CD4-positive, alpha-beta T cell treated with Interleukin-12 subunit alpha and Interleukin-12 subunit beta, for 1 hour (primary cell): ENCODE results near the gene CXADR.
A peak's percentile ranks its signal among the peaks of the same experiment; 100 is the strongest.

Experiments
- DNase-seq: peaks from one replicate; pipeline ENCODE4 v3.0.0-alpha.2; 2020

The CXADR gene

DNA sequence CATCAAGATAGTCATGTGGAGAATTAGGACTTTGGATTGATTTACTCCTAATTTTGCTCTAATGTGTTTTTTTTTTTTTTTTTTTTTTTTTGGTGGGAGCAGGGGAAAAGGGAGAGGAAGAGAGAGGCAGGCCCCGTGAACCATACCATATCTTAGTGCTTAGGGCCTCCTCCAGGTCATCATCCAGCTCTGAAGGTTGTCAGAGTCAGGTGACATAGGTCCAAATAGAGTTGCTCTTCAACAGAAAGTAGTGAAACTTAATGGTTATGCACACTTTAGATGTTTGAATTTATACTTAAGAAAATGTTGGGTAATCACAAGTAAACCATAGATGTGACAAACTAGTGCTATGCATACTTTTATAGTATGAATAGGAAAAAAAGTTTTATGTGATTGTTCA, 32.2 kb downstream of the CXADR start:
- DNase-seq: no peak

DNA sequence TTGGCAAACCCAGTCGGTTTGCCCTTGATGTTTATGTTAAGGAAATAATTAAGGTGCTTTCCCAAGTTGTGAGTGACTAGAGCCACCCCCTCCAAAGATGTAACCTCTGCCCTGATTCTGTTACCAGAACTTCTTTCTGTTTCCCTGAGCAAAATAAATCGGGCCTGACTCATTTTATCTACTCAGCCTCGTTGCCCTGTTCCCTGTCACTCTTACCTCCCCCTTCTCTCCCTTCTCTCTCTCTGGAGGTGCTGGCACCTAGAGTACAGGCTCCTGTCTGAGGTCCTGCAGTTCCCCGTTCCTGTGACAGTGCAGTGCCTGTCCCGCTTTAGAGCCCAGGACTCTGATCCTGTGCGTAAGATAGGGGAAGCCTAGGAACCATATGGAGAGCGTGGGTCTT, 35.4 kb downstream of the CXADR start:
- DNase-seq: no peak

DNA sequence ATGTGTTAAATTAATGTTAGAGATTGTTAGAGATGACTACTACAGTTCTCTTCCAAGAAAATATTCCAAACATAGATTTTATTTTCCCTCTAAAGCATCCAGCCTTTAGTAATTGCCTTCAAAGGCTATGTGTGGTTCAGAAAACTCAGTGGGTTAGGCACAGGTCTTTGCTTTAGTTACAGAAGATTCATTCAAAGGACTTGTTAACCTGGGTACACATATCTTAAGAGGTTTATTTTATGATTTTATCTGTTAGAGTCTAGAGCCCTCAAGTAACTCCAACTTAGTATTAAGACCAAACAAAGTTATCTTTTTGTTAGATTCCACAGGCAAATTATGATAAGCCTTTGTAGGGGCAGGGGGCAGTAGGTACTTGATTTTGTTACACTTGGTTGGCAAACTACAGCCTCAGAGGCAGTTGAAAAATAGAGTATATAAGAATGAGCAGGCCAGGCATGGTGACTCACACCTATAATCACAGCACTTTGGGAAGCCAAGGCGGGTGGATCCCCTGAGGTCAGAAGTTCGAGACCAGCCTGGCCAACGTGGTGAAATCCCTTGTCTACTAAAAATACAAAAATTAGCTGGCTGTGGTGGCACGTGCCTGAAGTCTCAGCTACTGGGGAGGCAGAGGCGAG, 37.9 kb downstream of the CXADR start:
- no peak for DNase-seq

DNA sequence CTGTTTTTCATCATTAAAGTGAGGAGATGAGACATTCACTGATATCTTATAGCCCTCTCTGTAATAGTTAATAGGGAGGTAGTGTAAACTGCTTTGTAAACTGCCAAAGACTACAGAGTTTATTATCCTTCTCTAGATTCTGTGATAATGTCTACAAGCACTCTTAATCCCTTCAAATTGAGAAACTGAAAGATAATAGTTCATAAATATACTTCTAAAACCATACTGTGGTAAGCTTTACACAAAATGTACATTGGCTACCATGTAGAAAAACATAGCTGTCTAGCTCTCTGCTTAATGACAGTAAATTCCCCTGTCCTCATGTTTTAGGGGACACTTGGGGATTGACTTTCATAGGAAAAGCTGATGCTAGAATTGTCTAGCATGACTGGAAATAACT, 39.6 kb downstream of the CXADR start:
- no peak for DNase-seq

DNA sequence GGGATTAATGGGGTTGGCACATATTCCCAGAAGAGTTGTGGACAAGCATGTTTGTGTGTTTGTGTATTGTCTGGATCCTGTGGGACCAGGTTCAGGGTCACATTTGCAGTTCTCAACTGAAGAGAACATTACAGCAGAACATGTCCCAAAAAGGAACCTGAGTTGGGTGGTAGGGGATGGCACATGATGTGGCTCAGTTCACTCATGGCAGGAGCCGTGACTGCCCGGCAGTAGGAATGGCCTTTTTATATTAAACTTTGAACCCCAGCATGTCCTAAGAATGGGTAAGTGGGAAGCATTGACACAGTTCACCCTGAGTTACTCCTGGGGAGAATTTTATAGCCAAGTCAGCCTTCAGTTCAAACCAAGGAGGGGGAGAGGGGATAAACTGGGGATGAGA, 41.3 kb downstream of the CXADR start:
- no peak for DNase-seq

DNA sequence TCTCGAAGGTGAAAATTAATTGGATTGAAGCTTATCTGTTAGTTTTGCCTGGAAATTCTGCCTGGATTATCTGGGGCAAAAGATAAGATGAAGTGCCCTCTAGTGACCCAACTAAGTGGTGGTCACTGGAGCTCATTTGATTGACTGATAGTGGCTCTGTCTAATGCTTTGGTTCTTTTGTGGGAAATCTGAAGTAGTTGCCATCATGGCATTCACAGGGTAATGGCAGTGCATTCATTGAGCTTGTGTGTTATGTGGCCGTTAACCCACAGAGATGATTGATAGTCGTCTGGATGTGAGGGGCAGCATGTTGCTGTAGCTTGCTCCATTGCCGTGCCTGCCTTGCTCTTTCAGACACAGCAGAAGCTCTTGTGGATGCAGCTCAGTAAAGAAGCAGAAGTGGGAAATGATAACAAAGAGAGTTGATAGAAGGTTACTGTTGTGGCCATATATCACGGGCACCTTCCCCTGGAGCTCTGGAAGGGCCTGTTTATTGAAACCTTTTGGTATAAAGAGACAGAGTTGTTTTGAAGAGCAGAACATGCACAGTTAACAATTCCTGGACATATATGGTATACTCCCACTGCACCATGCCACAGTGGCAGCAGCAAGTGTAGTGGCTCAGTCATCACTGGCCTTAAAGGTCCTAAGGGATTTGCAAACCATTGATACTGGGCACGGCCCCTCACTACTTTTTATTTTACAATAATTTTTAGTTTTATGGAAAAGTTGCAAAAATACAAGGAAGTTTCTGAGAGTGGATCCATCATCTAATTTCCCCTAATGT, 42.0 kb downstream of the CXADR start:
- DNase-seq: peak; percentile 1

DNA sequence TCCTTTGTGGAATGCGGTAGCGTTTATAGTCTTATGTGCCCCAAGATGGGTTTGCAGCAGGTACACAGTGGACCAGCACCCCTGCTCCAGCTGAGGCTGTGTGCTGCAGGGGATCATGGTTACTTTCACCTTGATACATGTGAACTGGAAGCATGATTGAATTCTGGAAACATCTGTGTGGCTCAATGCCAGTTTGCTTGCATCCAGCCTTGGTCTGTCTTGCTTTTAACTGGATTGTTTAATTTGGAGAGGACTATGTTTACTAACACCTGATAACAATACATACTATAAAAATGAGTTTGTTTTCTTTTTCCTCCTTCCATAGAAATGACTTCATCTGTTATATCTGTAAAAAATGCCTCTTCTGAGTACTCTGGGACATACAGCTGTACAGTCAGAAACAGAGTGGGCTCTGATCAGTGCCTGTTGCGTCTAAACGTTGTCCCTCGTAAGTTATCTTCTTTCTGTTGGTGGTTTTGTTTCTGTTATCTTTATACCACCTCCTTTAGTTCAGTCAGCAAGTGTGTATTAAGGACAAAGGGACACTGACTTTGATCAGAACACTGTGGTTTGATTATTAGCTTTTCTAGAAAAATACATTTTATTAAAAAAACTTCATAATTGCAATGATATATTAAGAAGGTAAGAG, 47.7 kb downstream of the CXADR start:
- no peak for DNase-seq

DNA sequence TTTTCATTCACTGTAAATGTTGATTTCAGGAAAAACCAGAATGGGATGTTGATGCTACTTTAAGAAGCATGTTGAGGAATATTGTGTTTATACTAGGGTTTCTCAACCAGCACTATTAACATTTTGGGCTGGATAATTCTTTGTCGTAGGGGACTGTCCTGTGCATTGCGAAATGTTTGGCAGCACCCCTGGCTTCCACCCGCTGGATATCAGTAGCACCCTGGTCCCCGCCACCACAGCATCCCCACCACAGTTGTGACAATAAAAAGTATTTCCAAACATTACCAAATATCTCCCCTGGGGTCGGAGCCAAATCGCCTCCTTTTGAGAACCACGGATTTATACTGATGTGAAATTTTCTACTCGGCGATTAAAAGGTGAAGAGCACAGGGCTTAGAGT, 57.9 kb downstream of the CXADR start:
- no peak for DNase-seq

DNA sequence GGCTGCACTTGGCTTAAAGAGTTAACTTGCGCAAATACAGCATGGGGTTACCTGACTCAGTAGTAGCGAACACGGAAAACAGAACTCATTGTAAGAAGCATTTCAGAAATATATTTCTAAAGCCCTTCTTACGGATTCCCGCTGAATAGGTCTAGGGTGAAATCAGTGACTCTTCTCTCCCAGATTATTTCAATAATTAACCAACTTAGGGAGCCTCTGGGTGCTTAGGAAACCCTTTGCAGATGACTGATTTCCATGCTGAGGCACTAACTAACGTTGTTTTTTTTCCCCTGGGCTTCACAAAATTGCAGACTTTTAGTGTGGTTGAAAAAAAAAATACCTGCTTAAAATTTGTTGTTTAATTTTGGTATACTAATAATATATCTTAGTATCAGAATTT, 59.6 kb downstream of the CXADR start:
- DNase-seq: no peak

DNA sequence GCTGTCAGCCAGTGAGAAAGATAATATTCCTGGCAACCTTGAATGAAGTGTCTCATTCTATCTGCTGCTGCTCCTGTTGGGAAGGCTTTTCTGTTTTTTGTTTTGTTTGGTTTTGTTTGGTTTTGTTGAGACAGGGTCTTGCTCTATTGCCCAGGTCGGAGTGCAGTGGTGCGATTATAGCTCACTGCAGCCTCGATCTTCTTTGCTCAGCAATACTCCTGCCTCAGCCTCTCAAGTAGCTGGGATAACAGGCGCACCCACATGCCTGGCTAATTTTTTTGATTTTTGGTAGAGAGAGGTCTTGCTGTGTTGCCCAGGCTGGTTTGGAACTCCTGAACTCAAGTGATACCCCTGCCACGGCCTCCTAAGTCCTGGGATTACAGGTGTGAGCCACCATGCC, 62.2 kb downstream of the CXADR start:
- DNase-seq: no peak

DNA sequence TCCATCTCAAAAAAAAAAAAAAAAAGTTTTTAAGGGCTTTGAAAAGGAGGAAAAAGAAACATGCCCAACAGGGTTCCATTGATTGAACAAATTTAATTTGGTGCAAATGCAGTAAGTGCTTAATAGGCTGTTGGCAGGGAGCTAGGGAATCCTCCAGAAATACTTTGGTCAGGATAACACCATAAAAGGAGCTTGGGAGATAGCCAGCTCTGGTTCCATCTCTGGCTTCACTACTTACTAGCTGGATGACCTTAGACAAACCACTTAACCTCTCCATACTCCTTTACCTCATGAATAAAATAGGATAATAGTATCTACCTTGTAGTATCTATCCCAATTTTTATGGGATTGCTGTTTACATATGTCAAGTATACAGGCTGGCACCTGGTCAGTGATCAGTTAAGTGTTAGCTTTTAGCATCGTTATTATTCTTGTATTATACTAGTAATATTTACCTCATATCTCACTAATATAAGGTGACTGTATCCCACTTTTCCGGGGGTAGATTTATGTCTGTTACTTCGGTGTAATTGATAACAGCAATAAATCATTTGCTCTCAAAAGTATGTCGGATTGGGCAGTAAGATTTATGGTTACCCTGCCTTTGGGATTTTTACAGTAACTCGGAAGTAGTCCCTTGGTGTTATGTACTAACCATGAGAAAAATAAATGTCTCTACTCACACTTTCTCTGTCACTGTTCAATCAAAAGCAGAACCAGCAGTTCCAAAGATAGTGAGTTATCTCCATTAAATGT, 63.4 kb downstream of the CXADR start:
- no peak for DNase-seq

DNA sequence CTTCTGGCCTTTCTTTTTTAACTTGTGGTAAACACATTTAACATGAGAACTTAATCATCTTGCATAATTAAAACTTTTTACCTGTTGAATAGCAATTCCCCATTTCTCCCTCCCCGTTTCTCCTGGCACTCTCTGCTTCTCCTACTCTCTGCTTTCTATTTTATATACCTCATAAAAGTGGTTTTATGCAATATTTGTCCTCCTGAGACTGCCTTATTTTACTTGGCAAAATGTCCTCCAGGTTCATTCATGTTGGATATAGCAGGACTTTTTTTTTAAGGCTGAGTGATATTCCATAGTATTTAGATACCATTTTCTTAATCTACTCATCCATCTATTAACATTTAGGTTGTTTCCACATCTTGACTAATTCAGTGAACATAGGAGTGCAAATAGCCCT, 64.9 kb downstream of the CXADR start:
- DNase-seq: no peak

DNA sequence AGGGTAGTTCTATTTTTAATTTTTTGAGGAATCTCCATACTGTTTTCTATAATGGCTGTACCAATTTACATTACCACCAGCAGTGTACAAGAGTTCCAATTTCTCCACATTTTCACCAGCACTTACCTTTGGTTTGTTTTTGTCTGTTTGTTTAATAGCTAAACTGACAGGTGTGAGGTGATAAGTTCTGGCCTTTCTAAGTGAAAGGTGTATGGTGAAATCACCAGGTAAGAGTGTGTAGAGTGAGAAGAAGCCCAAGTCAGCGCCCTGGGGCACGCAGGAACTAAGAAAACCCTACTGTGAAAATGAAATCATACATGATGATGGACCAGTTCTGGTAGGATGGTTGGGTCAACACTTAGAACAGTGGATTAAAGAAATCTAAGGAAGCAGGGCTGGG, 65.3 kb downstream of the CXADR start:
- no peak for DNase-seq

DNA sequence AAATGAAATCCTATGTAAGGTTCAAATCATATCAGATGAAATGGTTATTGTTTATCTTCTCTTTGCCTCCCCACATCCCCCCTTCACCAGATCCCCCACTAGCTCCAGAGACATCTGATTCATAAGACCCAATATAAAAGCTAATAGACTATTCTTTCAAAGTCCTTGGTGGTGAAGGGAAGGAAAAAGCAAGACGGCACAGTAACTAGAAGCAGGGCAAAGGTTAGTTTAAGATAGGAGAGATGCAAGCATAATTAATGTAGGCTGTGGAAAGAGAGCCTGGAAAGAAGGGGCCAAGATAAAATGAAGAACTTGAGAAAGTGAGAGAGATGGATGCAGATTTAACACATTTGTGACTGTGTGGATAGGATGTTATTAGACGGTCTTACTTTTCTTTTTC, 66.0 kb downstream of the CXADR start:
- DNase-seq: no peak

DNA sequence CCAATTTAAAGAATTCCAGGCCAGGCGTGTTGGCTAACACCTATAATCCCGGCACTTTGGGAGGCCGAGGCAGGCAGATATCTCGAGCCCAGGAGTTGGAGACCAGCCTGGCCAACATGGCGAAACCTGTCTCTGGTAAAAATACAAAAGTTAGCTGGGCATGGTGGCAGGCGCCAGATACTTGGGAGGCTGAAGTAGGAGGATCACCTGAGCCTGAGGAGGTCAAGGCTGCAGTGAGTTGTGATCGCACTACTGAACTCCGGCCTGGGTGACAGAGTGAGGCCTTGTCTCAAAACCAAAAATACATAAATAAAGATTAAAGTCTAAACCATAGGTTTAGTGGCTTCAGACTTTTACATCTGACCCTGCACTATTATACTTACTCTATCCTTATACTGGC, 67.5 kb downstream of the CXADR start:
- DNase-seq: no peak

DNA sequence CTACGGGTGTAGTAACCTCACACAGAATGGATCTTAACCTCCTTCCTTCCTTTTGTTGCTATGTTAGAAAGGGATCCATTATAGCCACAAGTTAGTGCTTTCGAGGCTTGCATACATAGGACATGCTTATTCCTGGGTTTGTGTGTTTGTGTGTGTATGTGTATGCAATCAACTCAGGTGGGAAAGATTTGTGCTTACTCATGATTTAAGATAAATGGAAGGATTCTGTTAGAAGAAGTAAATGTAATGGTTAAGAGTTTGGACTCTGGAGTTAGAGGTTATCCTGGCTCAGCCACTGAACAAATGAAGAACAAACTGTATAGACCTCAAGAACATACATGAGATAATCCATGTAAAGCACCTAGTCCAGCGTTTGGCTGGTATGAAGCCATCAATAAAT, 71.1 kb downstream of the CXADR start:
- DNase-seq: no peak

DNA sequence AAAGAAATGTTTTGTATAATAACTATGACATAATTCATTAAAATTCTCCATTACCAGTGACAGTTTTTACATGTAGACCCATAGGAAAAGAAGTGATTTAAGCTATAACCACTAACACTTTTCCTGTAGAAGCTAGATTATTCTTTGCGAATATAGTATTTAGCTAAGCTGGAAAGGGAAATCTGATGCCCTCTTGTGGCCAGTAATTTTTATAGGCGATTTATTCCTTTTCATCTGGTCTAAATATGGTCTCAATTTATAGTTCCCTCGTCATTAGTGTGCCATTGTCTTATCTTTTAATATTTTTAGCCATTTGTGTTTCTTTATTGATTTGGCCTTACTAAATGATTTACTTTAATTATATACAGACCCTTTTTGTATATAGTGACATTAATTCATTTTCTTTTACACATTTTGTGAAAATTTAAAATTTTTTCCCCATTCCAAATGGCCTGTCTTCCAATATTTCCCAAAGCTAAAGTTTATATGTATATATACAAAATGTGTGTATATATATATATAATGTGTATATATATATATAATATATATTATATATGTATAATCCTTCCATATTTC, 73.1 kb downstream of the CXADR start:
- peak; percentile 58 for DNase-seq

DNA sequence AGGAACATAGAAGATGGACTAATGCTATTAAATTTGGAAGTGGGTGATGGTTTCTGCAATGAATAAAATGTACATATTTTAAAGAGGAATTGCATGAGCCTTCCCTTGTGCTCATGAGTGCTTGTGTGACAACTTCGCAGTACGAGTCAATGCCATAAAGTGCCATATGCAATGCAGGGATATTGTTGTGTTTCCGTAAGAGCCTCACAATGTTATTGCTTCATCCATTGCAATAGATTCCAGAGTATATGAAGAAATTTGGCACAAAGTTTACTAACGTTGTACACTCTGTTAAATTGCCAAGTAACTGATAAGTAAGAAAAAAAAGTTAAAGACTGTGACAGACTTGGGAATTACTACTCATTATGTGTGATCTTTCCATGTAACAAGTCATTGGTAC, 77.6 kb downstream of the CXADR start:
- DNase-seq: no peak

DNA sequence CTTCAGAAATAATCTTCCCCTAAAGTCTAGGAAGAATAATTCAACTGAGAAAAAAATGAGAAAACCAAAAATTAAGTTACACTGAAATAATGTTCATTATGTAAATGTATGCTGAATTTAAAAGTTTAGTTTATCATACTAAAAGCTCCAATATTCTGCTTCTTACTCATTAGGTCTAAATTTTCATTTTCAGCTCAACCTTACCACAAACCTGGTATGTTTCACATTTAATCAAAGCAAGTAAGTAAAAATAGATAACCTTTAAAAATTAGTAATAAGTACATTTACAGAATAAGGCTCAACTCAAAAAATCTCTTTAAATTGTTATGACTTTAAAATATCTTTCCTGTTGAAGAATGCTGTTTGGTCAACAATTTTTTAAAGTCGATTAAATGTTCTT, 84.8 kb downstream of the CXADR start:
- DNase-seq: no peak

DNA sequence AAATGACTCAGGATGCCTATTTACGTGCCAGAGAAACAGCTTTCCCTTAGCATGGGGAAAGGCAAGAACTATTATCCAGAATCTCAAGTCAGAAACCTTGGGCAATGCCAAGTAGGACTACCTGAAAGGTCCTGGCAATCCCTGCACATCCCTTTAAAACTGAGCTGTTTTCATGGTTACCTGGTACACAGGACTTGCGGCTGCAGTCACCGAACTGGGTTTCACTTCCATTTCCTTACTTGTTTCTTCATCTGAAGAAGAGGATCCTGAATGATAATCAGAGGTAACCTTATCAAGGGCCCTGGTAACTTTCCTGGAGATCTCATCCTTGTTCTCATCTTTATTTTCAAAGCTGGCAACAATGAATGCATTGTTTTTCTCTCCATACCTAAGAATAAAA, 85.6 kb downstream of the CXADR start:
- no peak for DNase-seq

DNA sequence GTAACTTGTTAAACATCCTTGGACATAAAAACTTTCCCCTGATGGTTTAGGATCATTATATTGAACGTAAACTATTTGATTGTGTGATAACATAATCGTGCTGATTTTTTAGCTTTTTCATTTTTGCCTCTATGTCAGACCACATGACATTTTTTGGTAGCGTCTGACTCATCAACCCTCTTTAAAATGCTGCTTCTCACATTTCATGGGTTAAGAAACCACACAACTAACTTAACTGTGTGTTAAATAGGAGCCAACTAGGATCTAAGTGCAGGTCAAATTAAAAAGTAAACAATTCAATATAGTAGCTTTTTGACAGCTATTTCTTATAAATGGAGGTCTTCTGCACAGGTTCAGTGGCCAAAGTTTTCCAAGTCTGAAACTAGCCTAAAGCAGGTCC, 90.0 kb downstream of the CXADR start:
- no peak for DNase-seq

DNA sequence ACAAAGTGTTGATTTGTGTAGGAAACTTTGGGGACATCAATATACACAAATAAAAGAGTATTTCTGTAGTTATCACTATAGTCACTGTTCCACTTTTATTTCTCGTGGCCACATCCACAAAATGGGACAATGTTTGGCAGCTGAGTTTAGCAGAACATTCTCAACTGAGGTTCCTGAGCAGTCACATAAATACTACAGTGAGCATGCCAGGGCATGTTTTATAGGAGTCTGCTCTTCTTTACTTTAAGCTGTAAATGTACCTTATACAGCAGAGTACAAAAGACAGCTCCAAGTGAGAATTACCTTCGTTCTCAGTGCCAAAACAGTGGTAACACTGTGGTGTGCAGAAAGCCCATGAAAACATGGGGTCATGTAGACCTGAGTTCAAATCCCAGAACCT, 94.8 kb downstream of the CXADR start:
- no peak for DNase-seq

DNA sequence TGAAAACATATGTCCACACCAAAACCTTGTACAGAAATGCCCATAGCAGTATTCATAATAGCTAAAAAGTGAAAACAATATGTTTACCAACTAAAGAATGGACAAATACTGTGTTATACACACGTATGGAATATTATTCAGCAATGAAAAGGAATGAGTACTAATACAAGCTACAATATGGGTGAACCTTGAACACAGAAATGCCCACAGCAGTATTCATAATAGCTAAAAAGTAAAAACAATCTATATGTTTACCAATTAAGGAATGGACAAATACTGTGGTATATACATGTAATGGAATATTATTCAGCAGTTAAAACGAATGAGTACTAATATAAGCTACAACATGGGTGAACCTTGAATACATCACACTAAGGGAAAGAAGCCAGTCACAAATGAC, 96.8 kb downstream of the CXADR start:
- DNase-seq: no peak
